ENCODE results near the gene OSBPL2.

DNA sequence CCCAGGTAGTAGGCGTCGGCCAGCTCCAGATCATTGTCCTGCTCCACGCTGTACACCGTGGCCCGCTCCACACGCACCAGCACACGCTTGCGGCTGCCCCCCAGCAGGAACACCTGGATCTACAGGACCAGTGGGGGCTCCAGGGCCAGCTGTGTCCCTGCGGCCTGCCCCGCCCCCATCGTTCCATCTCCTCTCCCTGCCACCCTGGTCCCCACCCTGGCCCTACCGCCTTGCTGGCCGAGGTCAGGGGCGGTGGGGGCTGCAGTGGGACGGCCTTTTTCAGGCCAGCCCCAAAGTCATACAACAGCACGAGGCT is 74.3 kb downstream of the OSBPL2 start:
- TF ChIP-seq, protein P1, sequence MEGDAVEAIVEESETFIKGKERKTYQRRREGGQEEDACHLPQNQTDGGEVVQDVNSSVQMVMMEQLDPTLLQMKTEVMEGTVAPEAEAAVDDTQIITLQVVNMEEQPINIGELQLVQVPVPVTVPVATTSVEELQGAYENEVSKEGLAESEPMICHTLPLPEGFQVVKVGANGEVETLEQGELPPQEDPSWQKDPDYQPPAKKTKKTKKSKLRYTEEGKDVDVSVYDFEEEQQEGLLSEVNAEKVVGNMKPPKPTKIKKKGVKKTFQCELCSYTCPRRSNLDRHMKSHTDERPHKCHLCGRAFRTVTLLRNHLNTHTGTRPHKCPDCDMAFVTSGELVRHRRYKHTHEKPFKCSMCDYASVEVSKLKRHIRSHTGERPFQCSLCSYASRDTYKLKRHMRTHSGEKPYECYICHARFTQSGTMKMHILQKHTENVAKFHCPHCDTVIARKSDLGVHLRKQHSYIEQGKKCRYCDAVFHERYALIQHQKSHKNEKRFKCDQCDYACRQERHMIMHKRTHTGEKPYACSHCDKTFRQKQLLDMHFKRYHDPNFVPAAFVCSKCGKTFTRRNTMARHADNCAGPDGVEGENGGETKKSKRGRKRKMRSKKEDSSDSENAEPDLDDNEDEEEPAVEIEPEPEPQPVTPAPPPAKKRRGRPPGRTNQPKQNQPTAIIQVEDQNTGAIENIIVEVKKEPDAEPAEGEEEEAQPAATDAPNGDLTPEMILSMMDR (IDR thresholded peaks at IDR 0.05 in 2 of 3, conservative IDR thresholded peaks at IDR 0.05 in 1 of 3; ENCODE audit: insufficient read depth in 2 of 3, low read depth in 1 of 3, low read length in 3 of 3): no peak
- TF ChIP-seq SMAD3 (CRISPR knock-in tag; conservative IDR thresholded peaks at IDR 0.05): no peak
- no peak for TF ChIP-seq NR2F6 (CRISPR knock-in tag; IDR thresholded peaks at IDR 0.05)
- TF ChIP-seq EZH2 (IDR thresholded peaks at IDR 0.05; ENCODE audit: borderline replicate concordance, low read depth, low read length): no peak
- no peak for TF ChIP-seq GTF2F1 (IDR thresholded peaks at IDR 0.05; ENCODE audit: low read depth, low read length)
- TF ChIP-seq ZBED1 (IDR thresholded peaks at IDR 0.05): no peak
- TF ChIP-seq CBFA2T2 (conservative IDR thresholded peaks at IDR 0.05): no peak
- no peak for TF ChIP-seq SIN3A (IDR thresholded peaks at IDR 0.05; ENCODE audit: borderline replicate concordance in 2 of 2, control insufficient read depth in 1 of 2, low read depth in 2 of 2, low read length in 2 of 2)
- TF ChIP-seq, protein P2, sequence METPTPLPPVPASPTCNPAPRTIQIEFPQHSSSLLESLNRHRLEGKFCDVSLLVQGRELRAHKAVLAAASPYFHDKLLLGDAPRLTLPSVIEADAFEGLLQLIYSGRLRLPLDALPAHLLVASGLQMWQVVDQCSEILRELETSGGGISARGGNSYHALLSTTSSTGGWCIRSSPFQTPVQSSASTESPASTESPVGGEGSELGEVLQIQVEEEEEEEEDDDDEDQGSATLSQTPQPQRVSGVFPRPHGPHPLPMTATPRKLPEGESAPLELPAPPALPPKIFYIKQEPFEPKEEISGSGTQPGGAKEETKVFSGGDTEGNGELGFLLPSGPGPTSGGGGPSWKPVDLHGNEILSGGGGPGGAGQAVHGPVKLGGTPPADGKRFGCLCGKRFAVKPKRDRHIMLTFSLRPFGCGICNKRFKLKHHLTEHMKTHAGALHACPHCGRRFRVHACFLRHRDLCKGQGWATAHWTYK (CRISPR knock-in tag; IDR thresholded peaks at IDR 0.05): no peak
- no peak for TF ChIP-seq POLR2AphosphoS2 (IDR thresholded peaks at IDR 0.05; ENCODE audit: low read length)
- TF ChIP-seq ZNF24 (IDR thresholded peaks at IDR 0.05): no peak
- TF ChIP-seq, protein P3, sequence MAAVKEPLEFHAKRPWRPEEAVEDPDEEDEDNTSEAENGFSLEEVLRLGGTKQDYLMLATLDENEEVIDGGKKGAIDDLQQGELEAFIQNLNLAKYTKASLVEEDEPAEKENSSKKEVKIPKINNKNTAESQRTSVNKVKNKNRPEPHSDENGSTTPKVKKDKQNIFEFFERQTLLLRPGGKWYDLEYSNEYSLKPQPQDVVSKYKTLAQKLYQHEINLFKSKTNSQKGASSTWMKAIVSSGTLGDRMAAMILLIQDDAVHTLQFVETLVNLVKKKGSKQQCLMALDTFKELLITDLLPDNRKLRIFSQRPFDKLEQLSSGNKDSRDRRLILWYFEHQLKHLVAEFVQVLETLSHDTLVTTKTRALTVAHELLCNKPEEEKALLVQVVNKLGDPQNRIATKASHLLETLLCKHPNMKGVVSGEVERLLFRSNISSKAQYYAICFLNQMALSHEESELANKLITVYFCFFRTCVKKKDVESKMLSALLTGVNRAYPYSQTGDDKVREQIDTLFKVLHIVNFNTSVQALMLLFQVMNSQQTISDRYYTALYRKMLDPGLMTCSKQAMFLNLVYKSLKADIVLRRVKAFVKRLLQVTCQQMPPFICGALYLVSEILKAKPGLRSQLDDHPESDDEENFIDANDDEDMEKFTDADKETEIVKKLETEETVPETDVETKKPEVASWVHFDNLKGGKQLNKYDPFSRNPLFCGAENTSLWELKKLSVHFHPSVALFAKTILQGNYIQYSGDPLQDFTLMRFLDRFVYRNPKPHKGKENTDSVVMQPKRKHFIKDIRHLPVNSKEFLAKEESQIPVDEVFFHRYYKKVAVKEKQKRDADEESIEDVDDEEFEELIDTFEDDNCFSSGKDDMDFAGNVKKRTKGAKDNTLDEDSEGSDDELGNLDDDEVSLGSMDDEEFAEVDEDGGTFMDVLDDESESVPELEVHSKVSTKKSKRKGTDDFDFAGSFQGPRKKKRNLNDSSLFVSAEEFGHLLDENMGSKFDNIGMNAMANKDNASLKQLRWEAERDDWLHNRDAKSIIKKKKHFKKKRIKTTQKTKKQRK (IDR thresholded peaks at IDR 0.05; ENCODE audit: borderline replicate concordance, low read depth, low read length): no peak
- no peak for TF ChIP-seq RAD21 (CRISPR knock-in tag; conservative IDR thresholded peaks at IDR 0.05 in 1 of 2, IDR thresholded peaks at IDR 0.05 in 1 of 2)

Data from K562 (cell line).